Thymus (tissue), 11 donors: ENCODE measurements around the gene EGLN1. TPM values are rescaled to one million over a fixed set of nuclear protein-coding genes. Genes with fewer than 3 reads are reported as not detected.
A peak's percentile ranks its signal among the peaks of the same experiment; 100 is the strongest.

Experiments
- DNase-seq, 9 donors: peaks; one replicate each; pipeline ENCODE4 v3.0.0-alpha.2; 2013; ENCODE audit warnings: low spot score in 9 of 9, low read depth in 6 of 9, missing footprints in 1 of 9
- H3K27ac ChIP-seq, 2 donors: one replicate each; pipeline ENCODE4 v1.5.1; 2013; ENCODE audit warnings: control low read depth in 1 of 2, low read depth in 1 of 2, low read length in 1 of 2, mild to moderate bottlenecking in 1 of 2, moderate library complexity in 1 of 2
- H3K27me3 ChIP-seq, 2 donors: one replicate each; pipeline ENCODE4 v1.5.1; 2013; ENCODE audit warnings: low read length in 1 of 2; ENCODE audit not compliant: control insufficient read depth in 2 of 2, insufficient read depth in 1 of 2
- H3K36me3 ChIP-seq, 2 donors: one replicate each; pipeline ENCODE4 v1.5.1; 2013; ENCODE audit warnings: low read length in 1 of 2, mild to moderate bottlenecking in 1 of 2, moderate library complexity in 1 of 2; ENCODE audit not compliant: control insufficient read depth in 2 of 2, insufficient read depth in 2 of 2
- H3K4me1 ChIP-seq, 2 donors: one replicate each; pipeline ENCODE4 v1.5.1; 2013; ENCODE audit warnings: low read length in 2 of 2; ENCODE audit not compliant: control insufficient read depth in 2 of 2, insufficient read depth in 2 of 2
- H3K4me3 ChIP-seq, 2 donors: one replicate each; pipeline ENCODE4 v1.5.1; 2013; ENCODE audit warnings: low read length in 2 of 2, control low read depth in 1 of 2, mild to moderate bottlenecking in 1 of 2
- H3K9me3 ChIP-seq, 2 donors: one replicate each; pipeline ENCODE4 v1.5.1; 2013; ENCODE audit warnings: low read length in 1 of 2, mild to moderate bottlenecking in 1 of 2; ENCODE audit not compliant: control insufficient read depth in 2 of 2, insufficient read depth in 1 of 2
- WGBS: extraction: QIAGEN DNeasy Blood & Tissue Kit; methylation state at CpG from one replicate; pipeline ENCODE4 v1.1.7; 2013; 5-methylcytosine and 5-hydroxymethylcytosine counted together
- polyA plus RNA-seq: library from polyadenylated mRNA; stranded (reverse); fragments of 200-250 nt; gene quantifications from one replicate; pipeline ENCODE4 v1.2.3, GENCODE V29; 2013
- total RNA-seq: library from RNA; stranded (reverse); fragments of 120-200 nt; gene quantifications from one replicate; pipeline ENCODE4 v1.2.4, GENCODE V29; 2013
- donor health status: healthy.

EGLN1 gene
- total and polyA plus RNA-seq, 2 donors = 12.4 to 26.9 TPM

GRCh38 chr1:231419147-231419546 is 2.9 kb downstream of the EGLN1 start:
- Histone ChIP-seq H3K9me3 (no peaks in the 10 kb centered on the region), H3K4me1 (peaks cover 9 to 22% of the 10 kb centered on the region in 2 donors), H3K27ac (no peak overlapping the region), H3K36me3 (no peaks in the 10 kb centered on the region), H3K4me3 (peak overlapping the region; percentile 4 to 83), H3K27me3 (peaks cover 6 to 21% of the 10 kb centered on the region in 2 donors)
- 88% methylated on average over 1 of the region's 1 CpG for WGBS
- no peak for DNase-seq

- 92% methylated on average over 4 of the region's 4 CpGs for WGBS
These were observed 3.4 kb downstream of the EGLN1 start for GRCh38 chr1:231418741-231419107.

GRCh38 chr1:231418101-231418740 is 3.9 kb downstream of the EGLN1 start:
- Histone ChIP-seq H3K4me1 (peaks cover 9 to 22% of the 10 kb centered on the region in 2 donors), H3K9me3 (no peaks in the 10 kb centered on the region), H3K27me3 (peaks cover 0 to 14% of the 10 kb centered on the region in 2 donors), H3K36me3 (no peaks in the 10 kb centered on the region), H3K27ac (no peak overlapping the region), H3K4me3 (no peak overlapping the region)
- WGBS = 97% methylated on average over 4 of the region's 4 CpGs
- no peak for DNase-seq

More at GRCh38 chr1:231418741-231419107, 3.4 kb downstream of the EGLN1 start:
- no peaks in the 10 kb centered on the region for H3K9me3 ChIP-seq
- peaks cover 9 to 22% of the 10 kb centered on the region in 2 donors for H3K4me1 ChIP-seq
- no peak overlapping the region for H3K27ac ChIP-seq
- peaks cover 5 to 19% of the 10 kb centered on the region in 2 donors for H3K27me3 ChIP-seq
- peak overlapping the region in 1 of 2 donors; percentile 4 for H3K4me3 ChIP-seq
- DNase-seq = no peak
- H3K36me3 ChIP-seq = no peaks in the 10 kb centered on the region

GRCh38 chr1:231417513-231417912 is 4.6 kb downstream of the EGLN1 start:
- 92% methylated on average over 2 of the region's 2 CpGs for WGBS

GRCh38 chr1:231416901-231417300 is 5.2 kb downstream of the EGLN1 start:
- H3K9me3 ChIP-seq = no peaks in the 10 kb centered on the region
- WGBS = 75% methylated on average over 1 of the region's 1 CpG
- H3K27me3 ChIP-seq = peaks cover 0 to 12% of the 10 kb centered on the region in 2 donors
- DNase-seq = no peak
- H3K36me3 ChIP-seq = peaks cover 0 to 2% of the 10 kb centered on the region in 2 donors
- no peak overlapping the region for H3K4me3 ChIP-seq
- no peak overlapping the region for H3K27ac ChIP-seq
- peaks cover 4 to 22% of the 10 kb centered on the region in 2 donors for H3K4me1 ChIP-seq

More at GRCh38 chr1:231417513-231417912, 4.6 kb downstream of the EGLN1 start:
- Histone ChIP-seq H3K4me1 (peaks cover 5 to 22% of the 10 kb centered on the region in 2 donors), H3K27me3 (peaks cover 0 to 12% of the 10 kb centered on the region in 2 donors), H3K4me3 (no peak overlapping the region), H3K27ac (no peak overlapping the region), H3K36me3 (peaks cover 0 to under 1% of the 10 kb centered on the region in 2 donors), H3K9me3 (no peaks in the 10 kb centered on the region)
- DNase-seq = no peak

GRCh38 chr1:231415018-231415583 is 7.0 kb downstream of the EGLN1 start:
- peaks cover 4 to 14% of the 10 kb centered on the region in 2 donors for H3K4me1 ChIP-seq
- H3K27ac ChIP-seq = no peak overlapping the region
- H3K9me3 ChIP-seq = no peaks in the 10 kb centered on the region
- H3K36me3 ChIP-seq = peaks cover 0 to 2% of the 10 kb centered on the region in 2 donors
- H3K27me3 ChIP-seq = peaks cover 0 to under 1% of the 10 kb centered on the region in 2 donors
- no peak for DNase-seq
- no peak overlapping the region for H3K4me3 ChIP-seq
- 95% methylated on average over 5 of the region's 5 CpGs for WGBS

GRCh38 chr1:231414260-231415016 is 7.6 kb downstream of the EGLN1 start:
- no peaks in the 10 kb centered on the region for H3K9me3 ChIP-seq
- no peak overlapping the region for H3K4me3 ChIP-seq
- 96% methylated on average over 7 of the region's 7 CpGs for WGBS
- H3K36me3 ChIP-seq = peaks cover 0 to 2% of the 10 kb centered on the region in 2 donors
- H3K27me3 ChIP-seq = no peaks in the 10 kb centered on the region
- H3K27ac ChIP-seq = no peak overlapping the region
- no peak for DNase-seq
- H3K4me1 ChIP-seq = peaks cover 0 to 8% of the 10 kb centered on the region in 2 donors

- DNase-seq = no peak
- H3K9me3 ChIP-seq = no peaks in the 10 kb centered on the region
- H3K4me1 ChIP-seq = peaks cover 0 to 6% of the 10 kb centered on the region in 2 donors
- peaks cover 0 to 2% of the 10 kb centered on the region in 2 donors for H3K36me3 ChIP-seq
- H3K4me3 ChIP-seq = no peak overlapping the region
- no peak overlapping the region for H3K27ac ChIP-seq
- 98% methylated on average over 2 of the region's 2 CpGs for WGBS
- no peaks in the 10 kb centered on the region for H3K27me3 ChIP-seq
These were observed 8.4 kb downstream of the EGLN1 start for GRCh38 chr1:231413749-231414082.

GRCh38 chr1:231411036-231411531 is 11.0 kb downstream of the EGLN1 start:
- H3K36me3 ChIP-seq = peaks cover 2 to 3% of the 10 kb centered on the region in 2 donors
- WGBS = 97% methylated on average over 2 of the region's 2 CpGs
- H3K27ac ChIP-seq = no peak overlapping the region
- no peaks in the 10 kb centered on the region for H3K9me3 ChIP-seq
- no peak overlapping the region for H3K4me3 ChIP-seq
- H3K27me3 ChIP-seq = no peaks in the 10 kb centered on the region
- no peaks in the 10 kb centered on the region for H3K4me1 ChIP-seq
- no peak for DNase-seq
